ENCODE measurements around the gene BIRC7.
"Not testable (repeated sequence)": the region's sequence is repeated elsewhere in the genome, so short reads cannot be mapped to it uniquely, and the experiment has no call there.

The BIRC7 gene

GRCh38 chr20:63208346-63208909 lies 27.3 kb upstream of the BIRC7 start:
- no peak for DNase-seq (ENCODE audit: low read depth)

- DNase-seq (ENCODE audit: low read depth), result no peak
These were observed 25.6 kb upstream of the BIRC7 start for GRCh38 chr20:63210011-63210605.

- peak; percentile 23 for DNase-seq (ENCODE audit: low read depth)
These were observed 23.3 kb upstream of the BIRC7 start for GRCh38 chr20:63212393-63212730.

- DNase-seq (ENCODE audit: low read depth), result peak; percentile 45
These were observed 22.9 kb upstream of the BIRC7 start for GRCh38 chr20:63212792-63213191.

- no peak for DNase-seq (ENCODE audit: low read depth)
These were observed 21.2 kb upstream of the BIRC7 start for GRCh38 chr20:63214514-63214913.

- peak; percentile 70 for DNase-seq (ENCODE audit: low read depth)
These were observed 20.3 kb upstream of the BIRC7 start for GRCh38 chr20:63215101-63216040.

- DNase-seq (ENCODE audit: low read depth), result peak; percentile 92
These were observed 19.5 kb upstream of the BIRC7 start, which contains the start of gene YTHDF1 for GRCh38 chr20:63216041-63216848. TSS of gene YTHDF1 (minus strand) at chr20:63216131. CDS start at chr20:63215892, 239 bp downstream.

GRCh38 chr20:63216849-63217471 lies 18.7 kb upstream of the BIRC7 start:
- DNase-seq (ENCODE audit: low read depth), result no peak

GRCh38 chr20:63217706-63218105 lies 18.0 kb upstream of the BIRC7 start:
- DNase-seq (ENCODE audit: low read depth), result no peak

GRCh38 chr20:63218701-63219446 lies 16.8 kb upstream of the BIRC7 start:
- no peak for DNase-seq (ENCODE audit: low read depth)

GRCh38 chr20:63219447-63219821 lies 16.3 kb upstream of the BIRC7 start:
- no peak for DNase-seq (ENCODE audit: low read depth)

GRCh38 chr20:63219866-63220521 lies 15.7 kb upstream of the BIRC7 start:
- DNase-seq (ENCODE audit: low read depth), result no peak

- no peak for DNase-seq (ENCODE audit: low read depth)
These were observed 14.9 kb upstream of the BIRC7 start for GRCh38 chr20:63220696-63221399.

GRCh38 chr20:63221400-63222053 lies 14.2 kb upstream of the BIRC7 start:
- not testable (repeated sequence) for DNase-seq (ENCODE audit: low read depth)

GRCh38 chr20:63222541-63222940 lies 13.2 kb upstream of the BIRC7 start:
- no peak for DNase-seq (ENCODE audit: low read depth)

GRCh38 chr20:63223121-63223825 lies 12.4 kb upstream of the BIRC7 start:
- peak; percentile 26 for DNase-seq (ENCODE audit: low read depth)

- no peak for DNase-seq (ENCODE audit: low read depth)
These were observed 11.9 kb upstream of the BIRC7 start for GRCh38 chr20:63223826-63224207.

- DNase-seq (ENCODE audit: low read depth), result peak; percentile 65
These were observed 11.2 kb upstream of the BIRC7 start for GRCh38 chr20:63224412-63225081.
